Muscle layer of duodenum (tissue), 2 donors: ENCODE measurements around the gene DHX8.
"Not testable (repeated sequence)": the region's sequence is repeated elsewhere in the genome, so short reads cannot be mapped to it uniquely, and the experiment has no call there.

Experiments used
- H3K27ac ChIP-seq: one replicate; pipeline ENCODE4 v1.7.0; 2013; ENCODE audit warnings: mild to moderate bottlenecking, low read length
- H3K27me3 ChIP-seq: one replicate; pipeline ENCODE4 v1.7.0; 2013; ENCODE audit warnings: low read depth, mild to moderate bottlenecking, control low read depth, low read length
- H3K36me3 ChIP-seq, 2 donors: one replicate each; pipeline ENCODE4 v1.7.0; 2013; ENCODE audit warnings: low read length in 2 of 2, control low read depth in 1 of 2, mild to moderate bottlenecking in 1 of 2; ENCODE audit not compliant: insufficient read depth in 2 of 2, control insufficient read depth in 1 of 2
- H3K4me1 ChIP-seq, 2 donors: one replicate each; pipeline ENCODE4 v1.7.0; 2013; ENCODE audit warnings: low read length in 2 of 2, mild to moderate bottlenecking in 2 of 2, control low read depth in 1 of 2, moderate library complexity in 1 of 2; ENCODE audit not compliant: insufficient read depth in 2 of 2, control insufficient read depth in 1 of 2
- H3K4me3 ChIP-seq, 2 donors: one replicate each; pipeline ENCODE4 v1.7.0; 2013; ENCODE audit warnings: low read length in 2 of 2, low read depth in 1 of 2, mild to moderate bottlenecking in 1 of 2
- H3K9me3 ChIP-seq, 2 donors: one replicate each; pipeline ENCODE4 v1.7.0; 2013; ENCODE audit warnings: low read length in 2 of 2, control low read depth in 1 of 2, mild to moderate bottlenecking in 1 of 2; ENCODE audit not compliant: control insufficient read depth in 1 of 2
- donor health status: healthy.

The DHX8 gene

GRCh38 chr17:43463241-43463640 is 20.5 kb upstream of the DHX8 start:
- H3K4me3 ChIP-seq: no peak overlapping the region
- no peak overlapping the region for H3K27ac ChIP-seq
- H3K27me3 ChIP-seq: no peaks in the 10 kb centered on the region
- no peaks in the 10 kb centered on the region for H3K36me3 ChIP-seq
- no peaks in the 10 kb centered on the region for H3K4me1 ChIP-seq
- no peaks in the 10 kb centered on the region for H3K9me3 ChIP-seq

GRCh38 chr17:43464046-43464445 is 19.7 kb upstream of the DHX8 start:
- H3K27ac ChIP-seq: no peak overlapping the region
- no peak overlapping the region for H3K4me3 ChIP-seq
- H3K36me3 ChIP-seq: no peaks in the 10 kb centered on the region
- H3K4me1 ChIP-seq: no peaks in the 10 kb centered on the region
- no peaks in the 10 kb centered on the region for H3K27me3 ChIP-seq
- H3K9me3 ChIP-seq: no peaks in the 10 kb centered on the region

GRCh38 chr17:43465049-43465448 is 18.7 kb upstream of the DHX8 start:
- Histone ChIP-seq H3K36me3 (no peaks in the 10 kb centered on the region), H3K4me3 (no peak overlapping the region), H3K27ac (no peak overlapping the region), H3K9me3 (no peaks in the 10 kb centered on the region), H3K4me1 (no peaks in the 10 kb centered on the region), H3K27me3 (no peaks in the 10 kb centered on the region)

- no peaks in the 10 kb centered on the region for H3K27me3 ChIP-seq
- no peak overlapping the region for H3K27ac ChIP-seq
- H3K4me1 ChIP-seq: no peaks in the 10 kb centered on the region
- H3K9me3 ChIP-seq: no peaks in the 10 kb centered on the region
- no peak overlapping the region for H3K4me3 ChIP-seq
- H3K36me3 ChIP-seq: no peaks in the 10 kb centered on the region
Observed at GRCh38 chr17:43467981-43468581, 15.7 kb upstream of the DHX8 start.

- Histone ChIP-seq H3K36me3 (no peaks in the 10 kb centered on the region), H3K4me1 (no peaks in the 10 kb centered on the region), H3K27me3 (no peaks in the 10 kb centered on the region), H3K9me3 (no peaks in the 10 kb centered on the region), H3K27ac (no peak overlapping the region), H3K4me3 (no peak overlapping the region)
Observed at GRCh38 chr17:43468691-43469139, 15.1 kb upstream of the DHX8 start.

- Histone ChIP-seq H3K9me3 (no peaks in the 10 kb centered on the region), H3K36me3 (no peaks in the 10 kb centered on the region), H3K4me1 (no peaks in the 10 kb centered on the region), H3K27me3 (no peaks in the 10 kb centered on the region), H3K27ac (no peak overlapping the region), H3K4me3 (no peak overlapping the region)
Observed at GRCh38 chr17:43469145-43469544, 14.6 kb upstream of the DHX8 start.

GRCh38 chr17:43471585-43472160 is 12.1 kb upstream of the DHX8 start:
- no peak overlapping the region for H3K27ac ChIP-seq
- no peaks in the 10 kb centered on the region for H3K9me3 ChIP-seq
- no peaks in the 10 kb centered on the region for H3K4me1 ChIP-seq
- H3K4me3 ChIP-seq: no peak overlapping the region
- H3K36me3 ChIP-seq: no peaks in the 10 kb centered on the region
- H3K27me3 ChIP-seq: no peaks in the 10 kb centered on the region

- H3K27me3 ChIP-seq: no peaks in the 10 kb centered on the region
- H3K36me3 ChIP-seq: no peaks in the 10 kb centered on the region
- H3K27ac ChIP-seq: no peak overlapping the region
- no peaks in the 10 kb centered on the region for H3K9me3 ChIP-seq
- H3K4me1 ChIP-seq: no peaks in the 10 kb centered on the region
- no peak overlapping the region for H3K4me3 ChIP-seq
Observed at GRCh38 chr17:43475494-43476089, 8.2 kb upstream of the DHX8 start.

GRCh38 chr17:43476306-43476705 is 7.5 kb upstream of the DHX8 start:
- not testable (repeated sequence) for H3K36me3 ChIP-seq, H3K4me1 ChIP-seq, H3K4me3 ChIP-seq, H3K9me3 ChIP-seq, H3K27ac ChIP-seq, H3K27me3 ChIP-seq

- H3K4me3 ChIP-seq: no peak overlapping the region
- no peaks in the 10 kb centered on the region for H3K9me3 ChIP-seq
- no peak overlapping the region for H3K27ac ChIP-seq
Observed at GRCh38 chr17:43477832-43478634, 5.7 kb upstream of the DHX8 start.

GRCh38 chr17:43479948-43480347 is 3.8 kb upstream of the DHX8 start:
- Histone ChIP-seq H3K27ac (no peak overlapping the region), H3K9me3 (no peaks in the 10 kb centered on the region), H3K4me1 (peaks cover 8 to 10% of the 10 kb centered on the region in 2 donors), H3K27me3 (no peaks in the 10 kb centered on the region), H3K36me3 (no peaks in the 10 kb centered on the region), H3K4me3 (no peak overlapping the region)

More at GRCh38 chr17:43477832-43478634, 5.7 kb upstream of the DHX8 start:
- H3K4me1 ChIP-seq: peaks cover 0 to under 1% of the 10 kb centered on the region in 2 donors
- no peaks in the 10 kb centered on the region for H3K36me3 ChIP-seq
- H3K27me3 ChIP-seq: no peaks in the 10 kb centered on the region
